SK-N-MC (cell line): ENCODE data around the gene LIMS2.

Experiments used
- EZH2 ChIP-seq: fragments of 200-600 bp; sonication (generic); IDR thresholded peaks from one replicate; pipeline ENCODE4 v1.6.1; 2017; ENCODE audit warnings: antibody characterized with exemption
- FOXP2 ChIP-seq: optimal IDR thresholded peaks from 2 replicates; pipeline ENCODE3; 2011; ENCODE audit warnings: mild to moderate bottlenecking, moderate library complexity; ENCODE audit not compliant: insufficient read depth; ENCODE audit errors: extremely low read length, control extremely low read depth
- POLR2AphosphoS5 ChIP-seq: IDR thresholded peaks from 2 replicates; pipeline ENCODE4 v1.6.1; 2012; ENCODE audit warnings: mild to moderate bottlenecking, low read depth, low read length, borderline replicate concordance

- TF ChIP-seq EZH2 (no peak), POLR2AphosphoS5 (no peak), FOXP2 (no peak)
Observed at GRCh38 chr2:127719301-127720218, 44.2 kb upstream of the LIMS2 start.
